NCI-H2081 (cell line): ENCODE data around the gene RRAGC.

Source experiments
- DNase-seq, 2 experiments: peaks; one replicate each; lab custom pipeline; 2025; lab: John Stamatoyannopoulos, UW

Gene RRAGC, protein sequence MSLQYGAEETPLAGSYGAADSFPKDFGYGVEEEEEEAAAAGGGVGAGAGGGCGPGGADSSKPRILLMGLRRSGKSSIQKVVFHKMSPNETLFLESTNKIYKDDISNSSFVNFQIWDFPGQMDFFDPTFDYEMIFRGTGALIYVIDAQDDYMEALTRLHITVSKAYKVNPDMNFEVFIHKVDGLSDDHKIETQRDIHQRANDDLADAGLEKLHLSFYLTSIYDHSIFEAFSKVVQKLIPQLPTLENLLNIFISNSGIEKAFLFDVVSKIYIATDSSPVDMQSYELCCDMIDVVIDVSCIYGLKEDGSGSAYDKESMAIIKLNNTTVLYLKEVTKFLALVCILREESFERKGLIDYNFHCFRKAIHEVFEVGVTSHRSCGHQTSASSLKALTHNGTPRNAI

DNA sequence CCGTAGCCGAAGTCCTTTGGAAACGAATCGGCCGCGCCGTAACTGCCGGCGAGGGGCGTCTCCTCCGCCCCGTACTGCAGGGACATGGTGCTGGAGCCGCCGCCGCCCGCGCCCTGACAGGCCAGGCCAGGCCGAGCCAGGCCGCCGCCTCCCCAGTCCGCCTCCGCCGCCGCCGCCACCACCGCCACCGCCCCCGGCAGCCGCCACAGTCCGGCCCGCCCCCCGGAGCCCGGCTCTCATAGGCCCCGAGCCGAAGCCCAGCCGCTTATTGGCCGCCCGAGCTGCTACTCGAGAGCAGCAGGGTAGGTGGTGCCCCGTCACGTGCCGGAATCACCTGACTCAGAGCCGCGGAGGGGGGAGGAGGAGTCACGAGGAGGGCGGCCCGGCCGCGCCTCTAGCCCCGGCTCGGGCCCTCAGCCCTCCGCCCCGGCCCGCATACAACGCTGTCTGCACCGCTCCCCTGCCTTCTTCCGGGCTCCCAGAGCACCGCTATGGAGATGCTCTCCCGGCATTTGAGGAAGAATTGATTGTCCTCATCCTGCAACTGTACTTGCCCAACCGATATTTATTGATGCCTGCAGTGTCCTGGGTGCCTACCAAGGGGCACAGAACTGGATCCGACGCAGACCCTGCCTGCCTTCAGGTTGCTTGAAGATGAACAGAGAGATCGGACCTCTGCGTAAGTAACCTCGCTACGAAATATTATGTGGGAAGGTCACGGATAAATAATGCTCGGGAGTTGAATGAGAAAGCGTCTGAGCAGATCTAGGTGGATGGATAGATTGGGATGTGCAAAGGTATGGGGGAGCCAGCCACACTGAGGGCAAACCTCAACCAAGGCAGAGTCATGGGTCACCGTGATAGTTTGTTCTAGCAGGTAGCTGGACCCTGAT, at the start of gene RRAGC:
Gene RRAGC (minus strand): TSS at position 212 of the 893 bp plus-strand sequence. CDS start 126 bp downstream, at position 86.
- DNase-seq = peak; percentile 99

DNA sequence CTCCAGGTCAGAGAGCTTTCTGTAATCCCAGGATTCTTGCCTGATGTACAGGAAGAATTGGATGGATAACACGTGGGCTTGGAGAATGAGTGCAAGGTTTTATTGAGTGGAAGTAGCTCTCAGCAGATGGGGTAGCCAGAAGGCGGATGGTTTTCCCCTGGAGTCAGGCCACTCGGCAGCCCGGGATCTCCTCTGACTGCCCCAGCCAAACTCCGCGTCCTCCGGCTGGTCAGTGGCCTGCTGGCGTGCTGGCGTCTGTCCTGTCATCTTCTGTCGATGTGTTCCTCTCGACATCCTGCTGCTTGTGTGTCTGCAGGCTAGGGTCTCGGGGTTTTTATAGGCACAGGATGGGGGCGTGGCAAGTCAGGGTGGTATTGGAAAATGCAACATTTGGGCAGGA, 49.2 kb upstream of the RRAGC start:
- no peak for DNase-seq

- DNase-seq = no peak
These were observed 46.4 kb upstream of the RRAGC start for GRCh38 chr1:38905985-38906384.

DNA sequence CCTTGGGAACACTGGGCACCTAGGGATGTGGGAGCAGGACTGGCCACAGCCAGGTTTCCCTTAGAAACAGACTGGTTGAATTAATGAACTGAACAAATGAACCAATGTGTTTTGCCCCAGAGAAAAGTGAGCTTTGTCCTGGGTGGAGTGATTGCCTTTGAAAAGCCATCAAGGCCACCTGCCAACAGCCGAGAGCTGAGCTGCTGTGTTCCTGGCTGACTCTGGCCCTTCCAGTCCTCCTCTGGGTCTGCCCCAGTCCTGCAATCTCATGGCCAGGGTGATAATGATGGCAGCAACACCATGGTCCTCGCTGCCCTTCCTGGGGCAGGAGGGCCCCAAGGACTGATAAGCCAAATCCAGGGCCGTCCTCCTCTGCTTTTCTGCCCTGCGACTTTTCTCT, 40.0 kb upstream of the RRAGC start:
- no peak for DNase-seq

DNA sequence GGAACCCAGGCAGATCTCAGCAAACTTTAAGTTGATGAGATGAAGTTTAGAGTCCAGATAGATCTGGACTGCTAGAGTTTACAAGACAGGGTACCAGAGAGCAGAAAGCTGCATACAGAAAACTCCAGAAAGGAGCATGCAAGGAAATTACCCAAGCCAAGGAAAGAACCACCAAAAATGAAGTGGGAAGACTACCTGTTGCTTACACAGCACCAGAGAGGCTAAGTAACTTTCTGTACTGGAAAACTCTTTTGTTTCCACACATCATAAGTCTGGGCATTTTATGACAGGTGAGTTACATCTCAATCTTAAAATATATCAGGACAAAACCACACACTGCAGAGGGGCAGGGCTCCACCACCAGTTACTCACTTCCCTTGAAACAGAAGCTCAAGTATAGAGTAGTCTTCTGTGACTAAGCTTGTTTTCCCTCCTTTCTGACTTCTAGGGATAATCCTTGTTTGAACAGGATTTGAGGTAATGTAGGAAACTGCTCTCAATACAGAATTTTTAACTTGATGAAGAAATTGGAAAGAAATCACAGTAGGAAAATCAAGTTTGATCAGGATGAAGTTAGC, 39.2 kb upstream of the RRAGC start:
- DNase-seq = no peak

DNA sequence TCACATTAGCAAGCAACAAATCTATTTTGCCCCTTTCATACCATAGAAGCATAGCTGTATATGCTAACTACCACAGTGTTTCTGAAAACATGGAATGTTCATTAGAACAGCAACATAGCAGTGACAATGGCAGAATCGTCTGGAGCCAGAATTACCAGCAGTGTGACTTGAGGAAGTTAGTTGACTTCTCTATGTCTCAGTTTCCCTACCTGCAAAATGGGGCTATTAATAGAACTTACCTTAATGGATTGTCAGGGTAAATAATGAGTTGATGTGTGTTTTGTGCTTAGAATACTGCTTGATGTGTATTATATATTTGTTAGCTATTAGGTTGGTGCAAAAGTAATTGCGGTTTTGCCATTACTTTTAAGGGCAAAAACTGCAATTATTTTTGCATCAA, 36.6 kb upstream of the RRAGC start:
- DNase-seq = no peak

DNA sequence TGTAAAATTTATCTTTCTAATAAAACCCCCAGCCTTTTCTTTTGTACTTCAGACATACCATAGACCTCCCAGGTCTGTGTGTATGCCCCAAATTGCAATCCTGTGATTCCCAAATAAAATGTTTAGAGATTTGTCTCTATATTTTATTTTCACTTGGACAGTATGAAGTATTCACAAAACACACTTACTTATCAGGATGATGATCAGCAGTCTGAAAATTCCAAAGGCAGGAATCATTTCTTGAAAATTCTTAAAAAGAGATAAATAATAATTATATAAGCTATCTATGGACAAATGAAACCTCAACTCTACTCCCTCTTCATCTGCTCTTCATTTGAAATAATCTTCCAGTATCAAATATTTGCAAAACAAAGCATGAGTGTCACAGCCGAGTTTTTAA, 33.4 kb upstream of the RRAGC start:
- no peak for DNase-seq

DNA sequence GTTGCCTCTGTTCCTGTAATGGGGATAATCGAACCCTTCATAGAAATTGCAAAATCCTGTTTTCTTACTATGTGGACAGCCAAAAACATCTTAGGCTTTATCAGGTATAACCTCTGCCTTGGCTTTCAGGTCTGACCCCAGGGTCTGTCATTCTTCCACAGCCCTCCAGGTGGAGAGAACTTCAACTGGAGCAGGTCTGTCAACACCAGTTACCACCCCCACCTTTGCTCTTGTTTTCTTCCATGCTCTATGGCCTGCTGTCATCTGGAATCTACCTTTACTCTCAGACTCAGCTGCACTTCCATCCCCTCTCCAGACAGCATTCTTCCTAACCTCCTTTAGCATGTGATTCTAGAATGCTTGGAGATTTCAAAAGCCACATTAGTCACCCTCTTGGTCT, 32.2 kb upstream of the RRAGC start:
- DNase-seq = no peak

GRCh38 chr1:38889589-38889988, 30.0 kb upstream of the RRAGC start:
- DNase-seq = no peak

DNA sequence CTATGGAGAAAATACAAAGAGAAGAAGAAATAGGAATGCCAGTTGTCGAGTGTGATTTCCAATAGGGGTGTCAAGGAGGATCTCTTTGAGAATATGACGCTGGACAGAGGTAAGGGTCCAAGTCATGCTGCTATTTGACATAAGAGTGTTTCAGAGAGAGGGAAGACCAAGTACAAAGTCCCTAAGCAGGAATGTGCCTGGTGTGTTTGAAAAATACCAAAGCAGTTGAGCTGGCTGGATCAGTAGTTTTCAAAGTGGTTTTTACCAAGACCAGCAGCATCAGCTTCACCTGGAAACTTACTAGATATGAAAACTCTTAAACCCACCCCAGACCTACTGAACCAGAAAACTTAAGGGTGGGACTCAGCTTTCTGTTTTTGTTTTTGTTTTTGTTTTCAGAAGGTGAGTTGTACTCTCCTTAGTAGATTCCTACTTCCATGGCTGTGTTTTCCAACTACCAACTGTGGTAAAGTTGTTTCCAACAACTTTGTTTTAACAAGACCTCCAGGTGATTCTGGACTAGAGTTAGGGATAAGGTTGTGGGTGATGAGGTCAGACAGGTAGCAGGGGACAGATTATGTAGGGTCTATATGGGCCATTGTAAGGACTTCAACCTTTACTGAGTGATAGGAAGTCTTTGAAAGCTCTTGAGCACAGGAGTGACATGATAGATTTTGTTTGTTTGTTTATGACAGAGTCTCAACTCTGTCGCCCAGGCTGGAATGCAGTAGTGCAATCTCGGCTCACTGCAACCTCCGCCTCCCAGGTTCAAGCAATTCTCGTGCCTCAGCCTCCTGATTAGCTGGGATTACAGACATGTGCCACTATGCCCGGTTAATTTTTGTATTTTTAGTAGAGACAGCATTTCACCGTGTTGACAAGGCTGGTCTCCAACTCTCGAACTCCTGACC, 29.1 kb upstream of the RRAGC start:
- no peak for DNase-seq

DNA sequence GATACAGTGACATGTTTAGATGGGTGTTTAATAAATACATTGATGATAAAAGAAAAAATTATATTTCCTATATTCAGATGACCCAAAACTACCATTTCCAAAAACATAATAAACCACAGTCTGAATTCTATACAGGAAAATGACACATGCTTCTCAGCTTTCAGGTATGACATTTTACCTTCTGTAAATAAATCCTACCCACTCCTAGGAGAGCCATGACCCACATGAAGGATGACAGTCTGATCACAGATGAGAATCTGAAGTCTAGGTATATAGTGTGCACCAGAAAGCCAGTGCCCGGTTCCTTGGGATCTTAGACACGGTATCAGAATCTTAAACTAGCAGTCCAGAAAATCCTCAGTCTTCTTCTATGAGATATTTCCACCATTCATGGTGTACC, 25.5 kb upstream of the RRAGC start:
- no peak for DNase-seq

DNA sequence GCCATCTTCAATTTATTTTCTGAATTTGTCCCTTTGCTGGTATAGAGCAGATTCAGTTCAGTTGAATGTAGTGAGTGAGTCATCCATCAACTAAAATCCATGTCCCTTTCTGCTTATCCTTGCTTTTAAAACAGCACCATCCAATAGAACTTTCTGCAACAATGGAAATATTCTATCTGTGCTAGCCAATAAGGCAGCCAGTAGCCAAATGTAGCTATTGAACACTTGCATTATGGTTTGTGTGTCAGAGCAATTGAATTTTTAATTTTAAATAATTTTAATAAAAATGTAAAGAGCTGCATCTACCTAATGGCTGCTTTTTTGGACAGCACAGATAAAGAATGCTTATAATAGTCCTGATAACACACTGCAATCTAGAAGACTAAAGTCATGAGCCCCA, 21.9 kb upstream of the RRAGC start, which contains the start of gene GJA9:
Gene GJA9 (minus strand): TSS at position 101 of the 400 bp plus-strand sequence. CDS start 5,489 bp downstream, outside the sequence.
- no peak for DNase-seq

GRCh38 chr1:38875811-38876210, 16.2 kb upstream of the RRAGC start:
- no peak for DNase-seq

DNA sequence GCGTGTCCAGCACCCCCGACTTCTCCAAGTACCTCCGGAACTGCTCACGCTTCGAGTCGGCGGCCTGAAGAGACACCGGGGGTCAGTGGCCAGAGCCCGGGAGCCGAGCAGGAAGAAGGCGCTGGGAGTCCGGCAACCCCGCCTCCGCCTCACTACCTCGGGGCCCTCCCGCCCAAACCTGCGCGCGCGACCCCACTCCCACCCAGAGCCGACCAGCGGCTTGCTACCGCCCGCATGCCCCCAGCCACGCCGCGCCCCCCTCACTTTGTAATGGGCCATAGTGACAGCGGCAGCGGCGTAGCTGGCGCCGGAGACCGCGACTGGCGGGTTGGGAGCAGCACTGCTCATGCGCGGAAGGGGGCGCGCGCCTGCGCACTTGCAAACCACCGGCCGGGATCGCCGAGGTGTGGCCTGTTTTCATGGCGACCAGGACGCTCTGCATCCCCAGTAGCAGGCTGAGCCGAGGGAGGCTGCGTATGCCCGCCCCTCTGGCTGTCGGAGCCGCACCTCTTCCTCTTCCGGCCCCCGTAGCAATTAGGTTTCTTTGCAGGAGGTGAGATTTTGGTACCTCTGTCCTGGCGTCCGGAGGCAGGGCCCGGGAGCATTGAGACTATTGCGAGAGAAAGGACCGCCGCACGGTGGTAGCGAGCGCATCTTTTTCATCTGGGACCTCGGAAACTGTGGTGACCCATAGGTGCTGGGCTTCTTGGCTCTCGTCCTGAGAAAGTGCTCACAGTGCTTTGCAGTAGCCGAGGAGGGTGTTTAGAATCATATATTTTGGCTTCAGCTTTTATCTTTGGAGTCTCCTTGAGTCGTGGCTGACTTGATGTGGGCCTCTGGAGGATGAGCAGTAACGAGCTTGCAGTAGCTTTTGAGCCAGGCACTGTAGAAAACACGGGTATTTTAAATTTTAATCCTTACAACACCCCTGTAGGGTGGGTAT, 13.7 kb upstream of the RRAGC start, which contains the start of gene MYCBP:
Gene MYCBP (minus strand): TSS at position 322 of the 943 bp plus-strand sequence. CDS start 43 bp downstream, at position 279.
- DNase-seq = peak; percentile 98 to 99

DNA sequence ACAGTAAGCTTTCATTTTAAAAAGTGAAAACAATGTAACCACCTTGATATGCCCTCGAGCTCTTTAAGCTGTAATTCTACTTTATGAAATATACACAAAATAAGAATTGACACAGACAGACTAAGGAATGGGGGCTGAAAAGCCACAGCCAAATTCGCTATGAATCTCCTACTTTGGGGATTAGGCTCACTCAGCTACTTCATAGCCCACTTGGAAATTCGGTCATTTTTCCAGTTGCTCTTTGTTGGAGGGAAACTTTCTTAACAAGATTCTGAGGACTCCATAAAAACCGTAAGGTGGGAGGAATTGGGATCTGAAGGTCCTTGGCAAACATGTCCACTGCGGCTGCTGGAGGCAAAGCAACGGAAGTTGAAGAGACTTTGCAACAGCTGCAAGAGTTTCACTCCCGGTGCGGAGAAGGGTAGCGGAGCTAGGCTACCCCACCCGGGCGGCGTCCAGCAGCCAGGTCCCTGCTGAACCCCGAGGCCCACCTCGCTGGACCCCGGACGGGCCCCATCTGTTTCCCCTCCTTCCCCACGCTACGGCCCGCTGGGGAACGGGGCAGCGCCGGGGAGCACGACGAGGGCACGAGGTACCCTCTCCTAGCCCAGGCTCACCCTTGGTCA, 12.9 kb upstream of the RRAGC start:
- peak in 1 of 2 experiments; percentile 21 for DNase-seq

GRCh38 chr1:38870996-38871395, 11.4 kb upstream of the RRAGC start:
- DNase-seq = no peak

GRCh38 chr1:38867208-38867607, 7.6 kb upstream of the RRAGC start:
- DNase-seq = no peak

- DNase-seq = no peak
These were observed 5.6 kb upstream of the RRAGC start for GRCh38 chr1:38865112-38865715.

GRCh38 chr1:38860454-38860795, 853 bp upstream of the RRAGC start:
- no peak for DNase-seq
